ENCODE data around the gene ZCWPW1. TPM values are rescaled to one million over a fixed set of nuclear protein-coding genes. Genes with fewer than 3 reads are reported as not detected.

Gene ZCWPW1
- total and polyA plus RNA-seq, 2 experiments from 2014 or later = 1.9 to 4.2 TPM

DNA sequence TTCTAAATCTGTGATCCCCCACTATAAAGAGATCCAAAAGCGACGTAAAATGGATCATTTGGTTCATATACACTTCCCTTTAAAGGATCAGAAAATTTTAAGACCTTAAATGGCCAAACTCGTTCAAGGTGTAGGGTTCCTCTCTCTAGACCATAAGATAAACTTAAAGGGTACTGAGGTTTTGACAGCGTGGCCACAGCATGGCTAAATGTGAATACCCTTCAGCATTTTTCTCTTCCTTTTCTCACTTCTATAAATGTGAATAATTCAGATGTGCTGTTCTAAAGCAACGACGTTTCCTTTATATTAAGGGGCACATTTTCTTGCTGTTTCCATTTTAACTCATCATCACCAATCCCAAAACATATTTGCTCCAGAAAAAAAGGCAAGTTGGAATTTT, 5.2 kb downstream of the ZCWPW1 start:
- no peaks in the 10 kb centered on the region for H3K27me3 ChIP-seq (replicated peaks; ENCODE audit: insufficient read depth)
- no peak overlapping the region for H3K9ac ChIP-seq
- H3K9me2 ChIP-seq (ENCODE audit: insufficient read depth) = no peaks in the 10 kb centered on the region
- no peaks in the 10 kb centered on the region for H4K20me1 ChIP-seq (ENCODE audit: insufficient read depth)
- no peaks in the 10 kb centered on the region for H3K79me2 ChIP-seq (ENCODE audit: insufficient read depth)
- no peaks in the 10 kb centered on the region for H3K4me1 ChIP-seq (ENCODE audit: insufficient read depth)
- H3F3A ChIP-seq (ENCODE audit: insufficient read depth) = no peaks in the 10 kb centered on the region
- no peak for DNase-seq
- no peak overlapping the region for H2AFZ ChIP-seq
- no peaks in the 10 kb centered on the region for H3K9me3 ChIP-seq (ENCODE audit: low read depth)
- no peaks in the 10 kb centered on the region for H3K36me3 ChIP-seq (ENCODE audit: low read depth)
- 71 to 72% methylated on average over 6 of the region's 6 CpGs for WGBS, 2 experiments (ENCODE audit: low coverage in 1 of 2, low lambda C conversion rate in 2 of 2, missing lambda C conversion rate in 2 of 2)
- in situ Hi-C loops (cut with MboI) = no loop called here
- TF ChIP-seq EZH2 (IDR thresholded peaks at IDR 0.05; ENCODE audit: insufficient read depth, poor library complexity, severe bottlenecking) = no peak
- TF ChIP-seq EZH2phosphoT487 (IDR thresholded peaks at IDR 0.05; ENCODE audit: insufficient read depth, low read depth) = no peak
- H3K27ac ChIP-seq = no peak overlapping the region
- H3K4me2 ChIP-seq (ENCODE audit: unreplicated experiment) = no peak overlapping the region
- H3K4me3 ChIP-seq = no peak overlapping the region

DNA sequence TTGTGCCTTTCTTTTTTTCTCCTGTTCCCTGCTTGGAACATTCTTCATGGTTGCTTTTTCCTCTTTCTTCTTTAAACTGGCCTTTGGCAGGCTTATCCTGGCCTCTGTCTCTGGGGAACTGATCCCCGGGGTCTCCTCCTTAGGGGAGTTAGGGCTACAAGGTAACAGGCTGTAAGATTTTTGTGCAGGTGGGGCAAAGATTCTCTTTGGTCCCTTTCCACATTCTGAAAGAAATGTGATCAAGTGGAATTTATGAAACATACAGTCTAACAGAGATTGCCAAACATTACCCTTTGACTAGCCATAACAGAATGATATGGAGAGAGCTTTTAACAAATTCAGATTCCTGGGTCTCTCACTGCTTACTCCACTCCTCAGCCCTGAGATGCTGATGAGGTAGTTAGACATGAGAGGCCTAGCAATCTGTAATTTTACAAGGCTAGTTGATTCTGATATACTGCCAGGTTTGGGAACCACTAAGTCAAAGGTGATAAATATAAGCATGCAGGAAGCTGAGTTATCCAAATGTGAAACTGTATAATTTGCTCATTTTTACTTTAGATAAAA, 8.8 kb downstream of the ZCWPW1 start:
- H3K36me3 ChIP-seq (ENCODE audit: low read depth) = no peaks in the 10 kb centered on the region

DNA sequence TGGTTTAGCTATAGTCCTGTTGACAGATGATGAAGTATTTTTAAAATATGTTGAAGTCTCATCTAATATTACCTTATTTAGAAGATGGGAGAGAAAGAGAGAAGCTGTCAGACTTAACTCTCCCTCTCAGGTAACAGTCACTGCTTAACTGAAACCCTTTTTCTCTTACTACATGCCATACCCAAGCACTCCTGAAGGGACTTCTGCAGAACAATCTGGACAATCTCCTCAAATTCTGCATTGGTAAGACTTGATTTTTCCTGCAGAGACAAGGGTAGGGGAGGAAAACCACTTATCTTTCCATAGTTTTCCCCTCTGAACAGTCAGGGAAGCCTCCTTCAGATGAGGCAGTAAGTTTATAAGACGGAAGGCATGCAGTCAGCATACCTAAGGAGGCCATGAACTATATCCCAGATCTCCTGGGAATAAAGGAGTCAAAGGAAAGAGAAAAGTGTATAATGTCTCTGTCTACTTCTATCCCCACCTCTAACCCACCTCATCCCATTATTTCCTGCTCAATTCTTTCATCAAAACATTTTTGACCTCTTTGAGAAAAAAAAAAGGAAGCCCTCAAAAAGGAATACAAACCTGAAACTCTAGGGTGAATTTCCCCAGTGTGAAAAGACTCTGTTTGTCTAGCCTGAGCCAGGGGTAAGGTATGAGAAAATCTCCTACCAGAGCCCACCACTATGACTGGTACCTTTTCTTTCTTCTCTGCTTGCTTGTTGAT, 9.4 kb downstream of the ZCWPW1 start:
- Histone ChIP-seq H3K9me2 (ENCODE audit: insufficient read depth) (no peaks in the 10 kb centered on the region), H3K27me3 (replicated peaks; ENCODE audit: insufficient read depth) (no peaks in the 10 kb centered on the region), H3K9ac (no peak overlapping the region), H4K20me1 (ENCODE audit: insufficient read depth) (no peaks in the 10 kb centered on the region), H3K9me3 (ENCODE audit: low read depth) (no peaks in the 10 kb centered on the region), H3K79me2 (ENCODE audit: insufficient read depth) (no peaks in the 10 kb centered on the region), H3K4me2 (ENCODE audit: unreplicated experiment) (no peak overlapping the region), H3K27ac (no peak overlapping the region), H3K36me3 (ENCODE audit: low read depth) (no peaks in the 10 kb centered on the region), H3F3A (ENCODE audit: insufficient read depth) (no peaks in the 10 kb centered on the region), H3K4me1 (ENCODE audit: insufficient read depth) (no peaks in the 10 kb centered on the region), H3K4me3 (no peak overlapping the region), H2AFZ (no peak overlapping the region)
- WGBS, 2 experiments (ENCODE audit: low coverage in 1 of 2, low lambda C conversion rate in 2 of 2, missing lambda C conversion rate in 2 of 2) = 77 to 95% methylated on average over 1 of the region's 1 CpG
- no peak for DNase-seq
- TF ChIP-seq EZH2phosphoT487 (IDR thresholded peaks at IDR 0.05; ENCODE audit: insufficient read depth, low read depth) (no peak), EZH2 (IDR thresholded peaks at IDR 0.05; ENCODE audit: insufficient read depth, poor library complexity, severe bottlenecking) (no peak)
- in situ Hi-C loops (cut with MboI) = no loop called here

More for the DNA sequence above, 8.8 kb downstream of the ZCWPW1 start:
- no peak for DNase-seq
- no peak overlapping the region for H2AFZ ChIP-seq
- no peaks in the 10 kb centered on the region for H4K20me1 ChIP-seq (ENCODE audit: insufficient read depth)
- no peak overlapping the region for H3K27ac ChIP-seq
- no peak overlapping the region for H3K9ac ChIP-seq
- H3K9me3 ChIP-seq (ENCODE audit: low read depth) = no peaks in the 10 kb centered on the region
- no peak overlapping the region for H3K4me3 ChIP-seq
- no peaks in the 10 kb centered on the region for H3K9me2 ChIP-seq (ENCODE audit: insufficient read depth)
- H3K4me1 ChIP-seq (ENCODE audit: insufficient read depth) = no peaks in the 10 kb centered on the region
- WGBS, 2 experiments (ENCODE audit: low coverage in 1 of 2, low lambda C conversion rate in 2 of 2, missing lambda C conversion rate in 2 of 2) = 75 to 82% methylated on average over 1 of the region's 1 CpG
- in situ Hi-C loops (cut with MboI) = no loop called here
- TF ChIP-seq EZH2phosphoT487 (IDR thresholded peaks at IDR 0.05; ENCODE audit: insufficient read depth, low read depth) (no peak), EZH2 (IDR thresholded peaks at IDR 0.05; ENCODE audit: insufficient read depth, poor library complexity, severe bottlenecking) (no peak)
- no peak overlapping the region for H3K4me2 ChIP-seq (ENCODE audit: unreplicated experiment)
- no peaks in the 10 kb centered on the region for H3K79me2 ChIP-seq (ENCODE audit: insufficient read depth)
- H3F3A ChIP-seq (ENCODE audit: insufficient read depth) = no peaks in the 10 kb centered on the region
- H3K27me3 ChIP-seq (replicated peaks; ENCODE audit: insufficient read depth) = no peaks in the 10 kb centered on the region

DNA sequence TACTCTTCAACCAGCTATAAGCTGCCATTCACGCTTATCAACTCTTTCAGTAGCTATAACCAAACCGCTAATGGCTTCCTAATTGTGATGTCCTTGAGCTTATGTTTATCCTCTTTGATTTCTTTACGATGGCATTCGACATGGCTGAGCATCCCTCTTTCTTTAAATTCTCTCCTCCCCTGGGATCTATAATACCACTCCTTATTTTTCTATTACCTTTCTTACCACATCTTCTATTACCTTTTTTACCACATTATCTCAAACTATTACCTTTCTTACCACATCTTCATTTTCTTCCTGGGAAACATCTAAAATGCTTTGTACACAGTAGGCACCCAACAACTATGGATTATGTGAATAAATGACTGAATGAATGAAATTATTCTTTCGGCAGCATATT, 13.1 kb downstream of the ZCWPW1 start:
- TF ChIP-seq EZH2 (IDR thresholded peaks at IDR 0.05; ENCODE audit: insufficient read depth, poor library complexity, severe bottlenecking) = no peak
- no peak for TF ChIP-seq EZH2phosphoT487 (IDR thresholded peaks at IDR 0.05; ENCODE audit: insufficient read depth, low read depth)
- no peak overlapping the region for H3K4me3 ChIP-seq
- in situ Hi-C loops (cut with MboI) = no loop called here
- no peaks in the 10 kb centered on the region for H3F3A ChIP-seq (ENCODE audit: insufficient read depth)
- WGBS, 2 experiments (ENCODE audit: low coverage in 1 of 2, low lambda C conversion rate in 2 of 2, missing lambda C conversion rate in 2 of 2) = 96 to 97% methylated on average over 5 of the region's 5 CpGs
- DNase-seq = no peak
- H3K27me3 ChIP-seq (replicated peaks; ENCODE audit: insufficient read depth) = no peaks in the 10 kb centered on the region; the same call in 1 of the 2 replicates
- H3K4me1 ChIP-seq (ENCODE audit: insufficient read depth) = no peaks in the 10 kb centered on the region
- H4K20me1 ChIP-seq (ENCODE audit: insufficient read depth) = no peaks in the 10 kb centered on the region
- no peaks in the 10 kb centered on the region for H3K36me3 ChIP-seq (ENCODE audit: low read depth)
- no peaks in the 10 kb centered on the region for H3K79me2 ChIP-seq (ENCODE audit: insufficient read depth)
- H3K9ac ChIP-seq = no peak overlapping the region
- no peak overlapping the region for H3K27ac ChIP-seq
- H3K9me2 ChIP-seq (ENCODE audit: insufficient read depth) = no peaks in the 10 kb centered on the region
- H3K9me3 ChIP-seq (ENCODE audit: low read depth) = no peaks in the 10 kb centered on the region
- H2AFZ ChIP-seq = no peak overlapping the region
- no peak overlapping the region for H3K4me2 ChIP-seq (ENCODE audit: unreplicated experiment)
